Eye (tissue), 1 donor: Measurements from ENCODE around the gene ANKRD52.

Source experiments
- DNase-seq: peaks from one replicate; pipeline ENCODE4 v3.0.0-alpha.2; 2015

ANKRD52 gene

GRCh38 chr12:56236985-56237384 lies 21.2 kb downstream of the ANKRD52 start:
- no peak for DNase-seq

- no peak for DNase-seq
These were observed 22.1 kb downstream of the ANKRD52 start for GRCh38 chr12:56236091-56236490.

DNA sequence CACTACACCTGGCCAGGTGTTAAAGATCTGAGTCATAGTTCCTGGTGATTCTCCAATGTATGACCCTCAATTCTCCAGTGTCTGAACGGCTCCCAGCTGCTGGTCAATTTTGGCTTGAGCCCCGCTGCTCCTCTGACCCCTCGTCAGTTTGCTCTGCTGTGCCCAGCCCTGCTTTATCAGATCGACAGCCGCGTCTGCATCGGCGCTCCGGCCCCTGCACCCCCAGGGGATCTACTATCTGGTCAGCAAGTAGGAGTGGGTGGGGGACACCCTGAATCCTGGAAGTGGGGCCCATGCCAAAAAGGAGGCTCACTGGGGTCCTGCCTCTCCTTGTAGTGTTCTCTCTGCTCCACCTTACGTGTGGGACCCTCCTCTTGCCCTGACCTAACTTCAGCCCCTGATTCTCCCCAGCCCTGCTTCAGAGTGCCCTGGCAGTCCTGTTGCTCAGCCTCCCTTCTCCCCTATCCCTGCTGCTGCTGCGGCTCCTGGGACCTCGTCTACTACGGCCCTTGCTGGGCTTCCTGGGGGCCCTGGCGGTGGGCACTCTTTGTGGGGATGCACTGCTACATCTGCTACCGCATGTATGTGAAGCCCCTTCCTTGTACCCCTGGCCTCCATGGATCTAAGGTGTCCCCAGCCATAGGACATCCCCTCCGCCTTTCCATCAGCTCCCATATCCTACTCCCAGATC lies 23.3 kb downstream of the ANKRD52 start:
- no peak for DNase-seq

- no peak for DNase-seq
These were observed 27.0 kb downstream of the ANKRD52 start for GRCh38 chr12:56231184-56231582.

DNA sequence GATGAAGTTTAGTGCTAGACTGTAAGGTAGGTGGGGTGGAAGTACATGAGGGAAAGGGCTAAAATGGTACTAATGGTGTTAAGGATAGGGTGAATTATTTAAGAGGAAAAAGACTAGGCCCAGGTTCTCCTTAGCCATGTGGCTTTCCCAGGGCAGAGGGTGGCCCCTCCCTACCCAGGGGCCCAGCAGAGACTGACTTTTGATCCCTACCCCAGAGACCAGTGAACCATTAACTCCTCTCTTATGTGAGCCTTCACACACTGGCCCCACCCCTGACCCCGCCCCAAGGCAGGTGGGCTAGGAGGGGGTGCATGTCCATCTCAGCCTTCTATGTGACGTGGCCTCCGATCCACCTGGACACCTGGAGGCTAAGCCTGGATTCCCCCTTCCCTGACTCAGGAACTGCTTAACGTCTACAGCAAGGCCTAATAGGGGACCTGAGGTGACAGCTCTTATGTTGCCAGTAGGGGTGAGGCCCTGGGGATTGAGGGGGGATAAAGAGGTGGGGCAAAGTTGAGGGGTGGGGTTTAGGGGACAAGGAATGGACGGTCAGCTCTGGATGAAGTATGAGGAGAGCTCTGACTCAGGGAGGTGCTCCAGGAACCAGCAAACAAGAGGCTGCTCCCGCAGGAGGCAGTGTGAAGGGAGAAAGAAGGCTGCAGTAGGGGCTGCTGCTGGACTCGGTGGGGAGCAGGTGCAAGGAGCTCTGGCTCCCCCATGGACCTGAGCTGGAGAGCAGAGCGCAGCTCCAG lies 27.6 kb downstream of the ANKRD52 start:
- no peak for DNase-seq

- DNase-seq, result no peak
These were observed 28.2 kb downstream of the ANKRD52 start, which contains the start of gene SLC39A5 for GRCh38 chr12:56229916-56230431. TSS of gene SLC39A5 (plus strand) at chr12:56230051. CDS start at chr12:56231275, 1,224 bp downstream.

- DNase-seq, result no peak
These were observed 29.1 kb downstream of the ANKRD52 start for GRCh38 chr12:56229082-56229481.

- DNase-seq, result no peak
These were observed 33.2 kb downstream of the ANKRD52 start for GRCh38 chr12:56224954-56225353.

GRCh38 chr12:56224102-56224701 lies 34.0 kb downstream of the ANKRD52 start, which contains the start of gene NABP2:
TSS of gene NABP2 (plus strand) at chr12:56224342. CDS start at chr12:56224857, 515 bp downstream.
- DNase-seq, result peak; percentile 99

GRCh38 chr12:56223571-56224101 lies 34.5 kb downstream of the ANKRD52 start:
- peak; percentile 18 for DNase-seq

GRCh38 chr12:56222531-56222895 lies 35.7 kb downstream of the ANKRD52 start:
- DNase-seq, result no peak

DNA sequence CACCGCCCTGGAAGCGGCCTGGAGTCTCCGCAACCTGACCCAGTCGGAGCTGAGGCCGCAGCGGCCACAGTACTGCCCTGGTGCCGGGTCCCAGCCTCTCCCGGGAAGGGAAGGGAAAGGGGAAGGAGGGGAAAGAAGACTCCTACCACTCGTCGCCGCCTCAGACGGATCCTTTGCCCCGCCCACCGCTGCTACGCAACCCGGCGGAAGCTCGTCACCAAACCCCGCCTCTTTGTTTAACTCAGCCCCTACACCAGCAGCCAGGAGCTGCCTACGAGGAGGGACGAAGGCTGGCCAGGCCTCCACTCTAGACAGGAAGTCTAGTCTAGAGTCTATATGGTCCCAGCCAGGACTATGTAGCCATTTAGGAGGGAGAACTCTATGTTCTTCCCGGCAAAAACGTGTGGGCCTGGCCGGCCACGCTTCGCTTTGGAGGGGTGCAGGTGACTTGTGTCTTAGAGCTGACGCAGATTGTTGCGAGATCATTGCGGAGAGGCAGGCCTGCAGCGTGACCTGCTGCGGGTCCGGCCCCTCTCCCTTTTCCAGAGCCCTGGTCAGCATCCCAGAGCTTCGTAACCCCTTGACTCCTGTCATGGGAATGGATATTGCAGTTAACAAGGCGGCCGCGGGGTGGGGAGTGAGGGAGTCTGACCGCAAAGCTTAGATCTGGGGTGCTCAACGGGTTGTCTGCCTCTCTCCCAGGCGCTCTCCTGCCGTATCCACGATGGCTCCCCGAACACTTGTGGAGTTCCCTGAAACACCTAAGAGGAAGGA lies 36.2 kb downstream of the ANKRD52 start, which contains the start of gene RNF41:
Gene RNF41 (minus strand): TSS at position 166 of the 774 bp plus-strand sequence. CDS start 7,875 bp downstream, outside the sequence.
- DNase-seq, result peak; percentile 99

DNA sequence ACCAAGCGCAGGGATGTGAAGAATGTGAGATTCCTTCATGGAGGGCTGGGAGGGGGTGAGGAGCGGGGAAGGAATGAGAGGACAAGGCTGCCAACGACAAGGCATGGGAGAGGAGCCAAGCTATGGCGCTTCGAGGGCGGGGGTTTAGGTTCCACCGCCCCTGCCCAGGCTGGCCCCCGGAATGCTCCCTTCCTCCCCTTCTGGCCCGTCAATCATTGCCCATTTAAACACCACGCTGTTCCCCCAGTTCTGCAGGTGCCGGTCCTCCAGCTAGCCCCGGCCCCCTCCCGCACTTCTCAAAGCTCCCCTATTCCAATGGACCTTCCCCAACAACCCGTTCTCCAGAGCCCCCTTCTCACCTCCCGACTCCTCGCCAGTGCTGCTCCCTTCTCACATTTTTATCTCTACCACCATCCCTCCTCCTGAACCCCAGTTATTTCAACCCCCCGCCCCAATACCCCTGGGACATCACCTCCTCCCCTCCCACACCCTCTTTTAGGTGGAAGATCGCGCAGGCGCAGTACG lies 36.9 kb downstream of the ANKRD52 start:
- DNase-seq, result peak; percentile 89

DNA sequence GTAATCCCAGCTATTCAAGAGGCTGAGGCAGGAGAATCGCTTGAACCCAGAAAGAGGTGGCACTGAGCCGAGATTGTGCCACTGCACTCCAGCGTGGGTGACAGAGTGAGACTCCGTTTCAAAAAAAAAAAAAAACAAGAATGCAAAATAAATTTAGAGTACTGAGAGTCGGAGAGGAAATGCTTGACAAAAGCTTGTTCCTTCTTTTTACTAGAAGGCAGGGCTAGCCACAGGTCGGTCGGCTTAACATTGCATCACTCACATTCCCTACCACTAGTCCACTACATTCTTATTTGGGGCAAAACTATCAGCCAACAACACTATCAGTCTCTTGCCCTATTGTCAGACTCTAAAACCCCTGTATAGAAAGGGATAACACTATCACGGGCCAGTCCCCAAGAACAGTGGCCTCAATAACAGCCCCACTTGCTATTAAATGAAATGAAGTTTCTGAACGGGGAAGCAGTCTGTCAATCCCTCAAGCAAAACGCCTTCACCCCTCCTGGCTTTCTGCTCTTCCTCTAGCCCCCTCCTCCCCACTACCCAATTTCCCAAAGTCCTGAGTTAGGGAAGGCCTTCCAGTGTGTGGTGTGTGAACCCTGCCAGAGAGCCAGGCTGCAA lies 37.5 kb downstream of the ANKRD52 start:
- DNase-seq, result no peak

- DNase-seq, result no peak
These were observed 38.3 kb downstream of the ANKRD52 start for GRCh38 chr12:56219840-56220239.

DNA sequence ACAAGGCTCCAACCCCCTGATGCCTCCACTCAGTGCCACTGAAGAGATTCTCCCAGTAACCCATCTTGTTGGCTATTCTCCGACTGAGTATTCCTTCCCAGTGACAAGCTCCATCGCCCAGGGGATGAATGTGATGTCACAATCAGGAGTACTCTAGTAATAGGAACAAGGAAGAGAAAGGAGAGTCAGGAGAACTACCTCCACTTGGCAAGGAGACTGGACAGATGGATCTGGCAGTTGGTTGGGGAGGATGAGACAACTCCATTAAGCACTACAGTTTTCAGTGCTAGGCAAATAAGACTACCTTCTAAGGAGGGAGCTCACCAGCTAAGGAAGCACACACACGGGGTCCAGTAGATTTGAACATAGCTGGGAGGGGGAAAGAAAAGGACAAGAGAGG lies 41.7 kb downstream of the ANKRD52 start:
- DNase-seq, result no peak

- DNase-seq, result no peak
These were observed 44.3 kb downstream of the ANKRD52 start for GRCh38 chr12:56213878-56214277.

GRCh38 chr12:56212361-56212760 lies 45.8 kb downstream of the ANKRD52 start:
- DNase-seq, result no peak

DNA sequence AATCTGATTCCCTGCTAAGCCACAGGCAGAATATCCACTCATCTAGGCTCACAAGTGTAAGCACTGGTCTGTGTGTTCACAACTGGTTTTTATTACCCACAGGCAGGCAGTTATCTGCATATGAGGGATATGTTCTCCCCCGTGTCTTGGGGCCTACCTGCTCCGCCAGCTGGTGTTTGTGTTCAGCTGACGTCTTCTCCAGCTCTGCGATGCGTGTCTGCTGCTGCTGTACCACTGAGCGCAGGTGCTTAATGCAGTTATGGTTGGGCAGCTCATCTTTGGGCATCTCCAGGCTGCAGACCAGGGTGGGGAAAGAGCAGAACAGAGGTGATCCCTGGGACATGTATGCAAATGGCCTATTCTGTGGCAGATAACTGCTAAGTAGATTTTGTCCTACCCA lies 50.2 kb downstream of the ANKRD52 start:
- DNase-seq, result no peak

DNA sequence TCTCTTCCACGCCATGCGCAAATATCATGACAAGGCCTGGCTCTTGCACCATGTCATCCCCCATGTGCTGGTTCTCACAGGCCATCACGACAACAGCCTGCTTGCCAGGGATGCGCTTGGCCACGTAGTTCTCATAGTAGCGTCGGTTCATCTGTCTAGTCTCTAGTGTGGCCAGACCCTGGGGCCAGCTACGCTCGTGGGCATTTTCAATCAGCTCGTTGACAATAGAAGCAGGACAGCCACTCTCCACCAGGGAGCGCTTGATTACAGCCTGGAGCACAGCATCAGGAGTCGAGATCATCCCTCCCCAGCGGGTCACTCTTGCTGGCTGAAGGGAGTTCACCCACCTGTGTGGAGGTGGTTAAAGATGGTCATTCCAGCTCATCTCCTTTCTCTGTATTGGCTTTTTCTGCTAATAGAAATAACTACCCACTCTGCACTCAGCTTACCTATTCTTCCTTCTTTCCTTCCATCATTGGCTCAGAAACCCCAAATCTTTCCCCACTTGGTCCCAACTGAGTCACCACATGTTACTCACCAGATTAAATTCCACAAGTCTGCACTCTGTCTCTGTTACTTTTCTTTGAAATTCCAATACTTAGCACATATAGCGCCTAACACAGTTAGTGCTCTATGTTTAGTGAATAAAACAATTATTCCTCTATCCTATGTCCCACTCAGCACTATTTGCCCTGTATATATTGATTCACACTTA lies 51.6 kb downstream of the ANKRD52 start:
- peak; percentile 72 for DNase-seq

- no peak for DNase-seq
These were observed 52.7 kb downstream of the ANKRD52 start for GRCh38 chr12:56205445-56205844.
